GM18517 (cell line): ENCODE data around the gene GLS2.
"Not testable (repeated sequence)": the region's sequence is repeated elsewhere in the genome, so short reads cannot be mapped to it uniquely, and the experiment has no call there.

Source experiments
- ATAC-seq: cut with Tn5 transposase; IDR thresholded peaks from one replicate; pipeline ENCODE4 v1.9.1; 2021; ENCODE audit warnings: mild to moderate bottlenecking, moderate library complexity; ENCODE audit not compliant: unreplicated experiment

Gene GLS2

DNA sequence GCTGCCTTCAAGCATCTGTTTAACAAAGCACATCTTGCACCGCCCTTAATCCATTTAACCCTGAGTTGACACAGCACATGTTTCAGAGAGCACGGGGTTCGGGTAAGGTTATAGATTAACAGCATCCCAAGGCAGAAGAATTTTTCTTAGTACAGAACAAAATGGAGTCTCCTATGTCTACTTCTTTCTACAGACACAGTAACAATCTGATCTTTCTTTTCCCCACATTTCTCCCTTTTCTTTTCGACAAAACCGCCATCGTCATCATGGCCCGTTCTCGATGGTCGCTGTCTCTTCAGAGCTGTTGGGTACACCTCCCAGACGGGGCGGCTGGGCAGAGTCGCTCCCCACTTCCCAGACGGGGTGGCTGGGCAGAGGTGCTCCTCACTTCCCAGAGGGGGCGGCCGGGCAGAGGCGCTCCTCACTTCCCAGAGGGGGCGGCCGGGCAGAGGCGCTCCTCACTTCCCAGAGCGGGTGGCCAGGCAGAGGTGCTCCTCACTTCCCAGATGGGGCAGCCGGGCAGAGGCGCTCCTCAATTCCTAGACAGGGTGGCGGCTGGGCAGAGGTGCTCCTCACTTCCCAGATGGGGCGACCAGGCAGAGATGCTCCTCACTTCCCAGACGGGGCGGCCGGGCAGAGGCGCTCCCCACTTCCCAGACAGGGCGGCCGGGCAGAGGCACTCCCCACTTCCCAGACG is 5.6 kb upstream of the GLS2 start:
- ATAC-seq = not testable (repeated sequence)

DNA sequence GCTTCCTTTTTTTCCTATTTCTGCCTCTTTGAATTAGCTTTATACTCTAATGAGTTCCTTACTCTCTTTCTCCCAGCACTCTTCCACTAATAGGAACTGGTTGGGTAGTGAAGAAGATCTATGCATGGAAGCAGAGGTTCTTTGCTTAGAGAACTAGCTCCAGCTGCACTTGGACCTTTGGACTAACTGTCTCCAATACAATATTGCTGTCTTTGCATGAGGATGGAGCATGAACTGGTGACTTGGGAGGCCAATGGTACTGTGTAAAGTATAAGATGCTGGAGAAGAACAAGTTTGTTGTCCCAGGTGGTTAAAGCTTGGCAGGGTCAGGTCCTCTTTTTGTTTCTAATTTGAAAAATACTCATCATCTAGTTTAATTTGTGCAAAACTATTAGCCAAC is 2.4 kb upstream of the GLS2 start:
- ATAC-seq = no peak

DNA sequence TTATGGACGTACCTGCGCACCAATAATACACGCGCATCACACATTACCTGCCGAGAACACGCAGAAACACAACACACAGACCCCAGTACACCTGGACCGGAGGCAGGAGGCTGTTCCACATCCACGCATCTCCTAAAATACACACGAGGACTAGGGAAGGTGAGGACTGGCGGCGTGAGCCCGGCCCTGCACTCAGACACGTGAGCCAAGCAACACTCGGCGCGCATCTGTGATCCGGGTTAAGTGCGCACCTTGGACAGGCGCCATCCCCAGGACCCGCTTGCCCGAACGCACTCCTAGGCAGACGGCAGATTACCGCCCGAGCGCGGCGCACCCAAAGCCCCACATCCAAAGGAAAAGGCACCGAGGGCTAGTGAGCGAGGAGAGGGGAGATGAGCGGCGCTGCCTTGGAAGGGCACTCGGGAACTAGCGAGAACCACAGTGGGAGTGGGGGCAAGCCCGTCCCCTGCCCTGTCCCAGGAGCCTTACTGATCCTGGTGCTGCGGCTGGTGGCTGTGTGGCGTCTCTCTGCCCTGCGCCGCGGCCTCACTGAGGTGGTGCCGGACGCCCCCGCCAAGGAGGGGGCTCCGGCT is 417 bp downstream of the GLS2 start:
- peak; percentile 28 for ATAC-seq

DNA sequence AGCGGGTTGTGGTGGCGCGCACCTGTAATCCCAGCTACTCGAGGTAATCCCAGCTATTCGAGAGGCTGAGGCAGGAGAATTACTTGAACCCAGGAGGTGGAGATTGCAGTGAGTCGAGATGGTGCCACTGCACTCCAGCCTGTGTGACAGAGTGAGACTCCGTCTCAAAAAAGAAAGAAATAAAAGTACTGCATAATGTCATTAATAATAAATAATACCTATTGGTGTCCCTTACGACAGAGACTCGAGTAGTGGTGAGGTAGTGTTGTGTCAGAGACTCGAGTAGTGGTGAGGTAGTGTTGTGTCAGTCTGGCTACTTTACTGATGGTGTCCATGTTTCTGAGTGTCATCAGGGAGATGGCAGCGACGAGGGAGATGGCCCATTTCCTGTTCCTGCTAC is 1.3 kb downstream of the GLS2 start:
- no peak for ATAC-seq

DNA sequence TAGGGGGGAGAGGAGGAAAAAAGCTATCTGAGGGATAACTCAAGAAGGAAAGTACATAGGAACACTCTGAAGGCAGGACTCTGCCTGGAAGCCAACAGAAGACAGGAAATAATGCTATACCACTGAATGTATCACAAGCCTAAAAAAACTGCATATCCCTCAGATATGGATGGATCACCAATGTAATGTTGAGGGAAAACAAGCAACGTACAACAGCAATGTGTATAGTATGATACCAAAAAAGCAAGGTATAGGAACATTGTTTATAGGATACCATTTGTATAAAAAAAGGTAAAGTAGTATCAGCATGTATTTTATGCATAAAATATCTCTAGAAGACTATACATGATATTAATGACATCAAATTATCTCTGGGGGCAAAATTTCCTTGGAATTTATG is 3.4 kb downstream of the GLS2 start:
- ATAC-seq = no peak

DNA sequence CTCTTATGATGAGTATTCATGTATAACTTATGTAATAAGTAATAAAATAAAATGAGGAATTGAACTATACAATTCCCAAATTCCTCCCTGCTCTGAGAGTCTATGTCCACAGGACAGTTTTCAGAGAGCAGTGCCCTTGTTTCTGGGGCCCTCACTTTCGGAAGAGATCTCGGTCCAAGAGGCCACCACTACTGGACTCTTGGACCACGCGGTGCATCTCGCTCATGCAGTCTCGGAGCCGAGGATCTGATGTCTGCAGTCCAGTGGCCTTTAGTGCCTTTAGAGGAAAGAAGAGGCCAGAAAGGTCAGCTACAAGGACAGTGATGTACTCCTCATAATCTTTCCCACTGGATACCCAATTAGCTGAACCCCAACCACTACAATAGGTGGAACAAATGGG is 8.3 kb downstream of the GLS2 start:
- ATAC-seq = no peak

DNA sequence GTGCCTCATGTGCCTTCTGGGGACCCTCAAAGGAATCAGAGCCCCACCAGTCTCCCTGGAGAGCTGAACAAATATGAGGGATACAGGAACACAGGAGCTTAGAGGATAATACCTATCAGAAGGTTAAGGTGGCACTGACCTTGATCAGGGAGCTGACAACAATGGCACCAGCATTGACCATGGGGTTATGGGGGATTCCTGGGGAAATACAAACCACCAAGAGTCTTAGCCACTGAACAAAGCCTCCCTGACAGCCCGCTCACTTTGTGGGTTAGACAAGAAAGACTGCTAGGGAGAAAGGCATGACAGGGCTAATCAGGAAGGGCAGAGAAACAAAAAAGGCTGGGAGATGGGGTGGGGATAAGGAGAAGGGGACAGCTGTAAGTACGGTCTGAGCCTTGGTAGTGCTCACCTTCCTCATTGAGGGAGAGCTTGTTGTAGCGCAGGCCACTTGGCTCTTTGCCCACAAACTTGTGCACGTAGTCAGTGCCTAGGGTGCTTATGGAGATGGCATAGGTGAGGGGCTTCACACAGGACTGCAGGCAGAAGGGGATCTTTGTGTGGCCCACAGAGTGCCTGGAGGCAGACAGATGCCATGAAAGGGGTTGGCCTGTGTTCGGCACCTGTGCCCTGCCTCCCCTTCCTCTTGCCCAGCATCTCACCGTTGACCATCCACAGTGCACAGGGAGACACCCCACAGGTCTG is 10.3 kb downstream of the GLS2 start:
- ATAC-seq = no peak

DNA sequence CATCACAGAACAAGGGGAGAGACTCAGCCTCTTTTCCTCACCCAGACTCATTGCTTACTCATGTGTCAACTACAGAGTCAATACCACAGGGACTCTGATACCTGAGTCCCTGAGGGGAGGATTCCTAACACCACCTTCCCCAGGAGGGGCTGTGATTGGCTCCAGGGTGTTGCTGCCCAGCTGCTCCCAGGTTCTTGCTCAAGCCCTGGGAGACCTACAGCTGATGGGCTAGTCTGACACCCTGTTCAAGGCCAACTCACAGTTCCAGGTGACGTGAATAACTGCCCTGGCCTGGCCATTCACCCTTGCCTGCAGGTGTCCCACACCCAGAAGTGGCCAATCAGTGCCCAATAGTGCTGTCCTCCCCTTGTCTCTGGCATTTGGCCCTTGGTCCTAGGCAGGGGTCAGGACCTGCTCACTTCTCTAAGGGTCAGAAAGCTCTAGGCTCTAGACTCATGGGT is 11.0 kb downstream of the GLS2 start:
- ATAC-seq = no peak

DNA sequence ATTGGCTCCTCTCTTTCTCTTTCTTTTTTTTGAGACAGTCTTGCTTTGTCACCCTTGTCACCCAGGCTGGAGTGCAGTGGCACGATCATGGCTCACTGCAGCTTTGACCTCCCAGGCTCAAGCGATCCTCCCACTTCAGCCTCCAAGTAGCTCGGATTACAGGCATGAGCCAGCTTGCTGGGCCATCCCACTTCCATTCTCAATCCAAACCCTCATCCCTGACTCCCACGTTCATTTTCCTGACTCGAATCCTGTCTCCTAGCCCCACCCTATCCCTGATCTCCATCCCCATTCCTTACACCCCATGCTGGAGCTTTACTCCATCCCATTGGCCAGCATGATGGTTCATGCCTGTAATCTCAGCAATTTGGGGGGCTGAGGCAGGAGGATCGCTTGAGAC is 11.8 kb downstream of the GLS2 start:
- ATAC-seq = no peak

DNA sequence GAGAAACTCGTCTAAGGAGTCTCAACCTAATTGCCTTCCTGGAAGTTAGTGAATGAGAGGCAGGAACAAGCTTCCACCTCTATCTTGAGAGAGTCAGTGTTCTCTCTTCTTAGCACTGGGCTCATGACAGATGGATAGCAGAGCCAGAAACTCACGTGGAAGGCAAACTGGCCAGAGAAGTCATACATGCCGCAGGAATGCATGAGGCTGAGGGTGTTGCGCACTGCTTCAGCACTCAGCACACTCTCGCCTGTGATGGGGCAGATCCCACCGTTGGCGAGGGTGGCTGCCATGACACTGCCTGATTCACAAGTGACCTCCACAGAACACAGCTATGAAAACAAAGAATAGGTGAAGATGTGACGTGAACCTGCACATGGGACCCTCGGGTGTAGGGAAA is 13.6 kb downstream of the GLS2 start:
- no peak for ATAC-seq

DNA sequence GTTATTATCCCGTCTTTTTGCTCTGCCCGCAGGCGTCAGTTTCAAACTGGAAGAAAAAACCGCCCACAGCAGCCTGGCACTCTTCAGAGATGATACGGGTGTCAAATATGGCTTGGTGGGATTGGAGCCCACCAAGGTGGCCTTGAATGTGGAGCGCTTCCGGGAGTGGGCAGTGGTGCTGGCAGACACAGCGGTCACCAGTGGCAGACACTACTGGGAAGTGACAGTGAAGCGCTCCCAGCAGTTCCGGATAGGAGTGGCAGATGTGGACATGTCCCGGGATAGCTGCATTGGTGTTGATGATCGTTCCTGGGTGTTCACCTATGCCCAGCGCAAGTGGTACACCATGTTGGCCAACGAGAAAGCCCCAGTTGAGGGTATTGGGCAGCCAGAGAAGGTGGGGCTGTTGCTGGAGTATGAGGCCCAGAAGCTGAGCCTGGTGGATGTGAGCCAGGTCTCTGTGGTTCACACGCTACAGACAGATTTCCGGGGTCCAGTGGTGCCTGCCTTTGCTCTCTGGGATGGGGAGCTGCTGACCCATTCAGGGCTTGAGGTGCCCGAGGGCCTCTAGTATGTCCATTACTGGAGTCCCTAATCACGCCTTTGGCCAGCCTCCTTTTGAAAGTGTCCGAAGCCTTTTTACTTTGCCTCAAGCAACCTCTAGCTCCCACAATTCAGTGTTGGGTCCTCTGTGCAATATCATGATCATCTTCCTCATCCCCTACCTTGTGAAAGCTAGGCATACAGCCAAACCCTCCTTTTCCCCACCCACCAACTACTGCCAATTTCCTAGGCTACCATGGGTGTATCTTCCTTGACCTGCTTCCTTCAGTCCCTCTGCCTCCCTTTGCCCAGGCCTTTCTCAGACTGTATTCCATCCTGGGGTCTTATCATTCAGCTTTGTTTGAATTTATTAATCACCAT is 18.7 kb downstream of the GLS2 start:
- no peak for ATAC-seq

DNA sequence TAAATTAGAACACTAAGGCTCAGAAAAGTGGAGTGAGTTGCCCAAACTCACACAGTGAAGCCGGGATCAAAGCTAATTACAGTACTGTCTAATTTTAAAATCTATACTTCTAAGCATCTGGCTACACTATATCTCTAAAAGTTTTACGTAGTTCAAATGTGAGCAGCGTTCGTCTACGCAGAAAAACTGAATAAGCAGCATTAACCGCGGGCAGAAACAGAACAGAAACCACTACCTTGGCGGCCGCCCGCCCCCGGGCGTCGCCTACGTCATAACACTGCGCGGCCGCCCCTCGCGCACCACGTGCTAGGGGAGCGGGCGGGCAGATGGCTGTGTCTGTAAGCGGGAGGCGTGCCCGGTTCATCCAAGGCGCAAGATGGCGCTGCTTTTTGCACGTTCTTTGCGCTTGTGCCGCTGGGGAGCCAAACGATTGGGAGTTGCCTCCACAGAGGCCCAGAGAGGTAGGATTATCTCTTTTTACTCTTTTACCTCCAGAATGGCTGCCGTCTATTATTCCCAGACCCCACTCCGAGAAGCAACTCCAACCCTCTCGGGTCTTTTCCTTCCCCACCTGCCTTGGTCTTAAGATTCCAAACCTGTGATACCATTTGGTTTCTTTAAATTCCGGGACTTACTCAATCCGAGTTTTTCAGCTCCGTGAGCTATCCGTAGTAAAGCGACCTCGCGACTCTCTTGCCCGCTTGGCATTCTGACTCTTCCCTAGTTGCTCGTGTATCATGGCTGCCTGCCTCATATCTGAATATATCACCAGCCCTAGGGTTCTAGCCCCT is 19.6 kb downstream of the GLS2 start, which contains the start of gene SPRYD4:
Gene SPRYD4 (plus strand): TSS at position 363 of the 791 bp plus-strand sequence. CDS start 14 bp downstream, at position 377.
- ATAC-seq = peak; percentile 78

DNA sequence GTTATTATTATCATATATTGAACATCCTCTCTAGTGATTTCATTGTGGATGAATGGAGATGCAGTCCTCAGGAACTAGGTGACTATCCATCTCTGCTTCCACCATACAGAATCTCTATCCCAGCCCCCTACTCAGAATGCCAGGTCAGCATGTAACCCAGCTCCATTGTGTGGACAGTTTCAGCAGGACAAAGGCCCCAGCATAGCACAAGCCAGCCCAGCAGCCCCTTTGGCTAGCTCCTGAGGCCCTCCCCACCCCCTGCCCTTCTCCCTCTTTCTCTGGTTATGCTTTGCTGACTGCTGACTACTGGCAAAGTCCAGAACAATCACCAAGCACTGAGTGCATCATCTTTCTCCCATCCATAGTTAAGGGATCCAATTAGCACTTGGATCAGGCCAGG is 25.4 kb downstream of the GLS2 start:
- no peak for ATAC-seq

DNA sequence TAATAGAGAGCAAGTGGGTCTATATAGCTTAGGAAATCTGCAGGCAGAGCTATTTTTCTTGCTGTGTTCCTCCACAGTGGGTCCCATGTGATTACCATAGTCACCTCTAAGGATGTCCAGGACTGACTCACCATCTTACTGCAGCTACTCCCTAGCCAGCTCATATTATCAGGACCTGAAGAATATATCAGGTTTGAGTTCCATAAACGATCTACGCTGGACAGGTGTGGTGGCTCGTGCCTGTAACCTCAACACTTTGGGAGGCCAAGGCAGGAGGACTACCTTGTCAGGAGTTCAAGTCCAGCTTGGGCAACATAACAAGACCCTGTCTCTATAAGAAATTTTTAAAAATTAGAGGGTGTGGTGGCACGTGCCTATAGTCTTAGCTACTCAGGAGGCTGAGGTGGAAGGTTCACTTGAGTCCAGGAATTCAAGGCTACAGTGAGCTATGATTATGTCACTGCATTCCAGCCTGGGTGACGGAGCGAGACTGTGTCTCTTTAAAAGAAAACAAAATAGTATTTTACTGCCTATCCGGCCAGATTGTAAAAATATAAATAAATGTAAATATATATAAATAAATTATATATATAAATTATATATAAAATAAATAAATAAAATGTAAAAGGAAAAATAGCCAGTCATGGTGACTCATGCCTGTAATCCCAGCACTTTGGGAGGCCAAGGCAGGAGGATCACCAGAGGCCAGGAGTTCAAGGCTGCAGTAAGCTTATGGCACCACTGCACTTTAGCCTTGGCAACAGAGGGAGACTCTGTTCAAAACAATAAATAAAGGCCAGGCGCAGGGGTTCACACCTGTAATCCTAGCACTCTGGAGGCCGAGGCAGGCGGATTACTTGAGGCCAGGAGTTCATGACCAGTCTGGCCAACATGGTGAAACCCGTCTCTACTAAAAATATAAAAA is 26.5 kb downstream of the GLS2 start:
- no peak for ATAC-seq

DNA sequence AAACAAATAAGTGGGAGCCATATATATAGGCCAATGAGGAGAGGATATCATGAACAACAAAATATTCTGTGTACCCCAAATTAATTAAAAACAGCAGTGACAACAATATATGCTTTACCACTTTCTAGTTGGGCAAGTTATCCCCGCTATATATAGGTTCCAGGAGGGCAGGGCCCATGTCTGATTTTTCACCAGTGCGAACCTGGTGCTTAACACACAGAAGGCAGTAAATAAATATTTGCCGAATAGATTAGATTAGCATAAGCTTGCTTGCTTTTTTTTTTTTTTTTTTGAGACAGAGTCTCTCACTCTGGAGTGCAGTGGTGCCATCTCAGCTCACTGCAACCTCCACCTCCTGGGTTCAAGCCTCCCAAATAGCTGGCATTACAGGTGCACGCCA is 30.1 kb downstream of the GLS2 start:
- no peak for ATAC-seq

DNA sequence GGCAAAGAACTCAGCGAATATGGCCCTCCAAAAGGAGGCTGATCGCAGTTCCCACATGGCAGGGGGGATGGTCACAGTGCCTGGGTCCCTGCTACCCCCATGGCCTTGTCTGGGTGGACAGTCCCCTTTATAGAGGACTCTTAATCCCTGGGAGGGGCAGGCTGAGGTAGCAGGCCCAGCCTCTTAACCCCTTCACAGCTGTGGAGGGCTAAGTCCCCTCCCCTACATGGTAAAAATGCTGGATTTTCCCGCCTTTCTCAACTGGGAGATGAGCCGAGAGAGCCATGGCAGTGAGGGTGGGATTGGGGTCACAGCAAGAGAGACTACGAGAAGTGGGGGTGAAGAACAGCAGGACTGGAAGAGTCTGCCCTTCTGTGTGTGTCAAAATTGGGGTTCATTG is 33.4 kb downstream of the GLS2 start, which contains the start of gene MIP:
Gene MIP (minus strand): TSS at position 101 of the 400 bp plus-strand sequence. CDS start 44 bp downstream, at position 57.
- no peak for ATAC-seq

DNA sequence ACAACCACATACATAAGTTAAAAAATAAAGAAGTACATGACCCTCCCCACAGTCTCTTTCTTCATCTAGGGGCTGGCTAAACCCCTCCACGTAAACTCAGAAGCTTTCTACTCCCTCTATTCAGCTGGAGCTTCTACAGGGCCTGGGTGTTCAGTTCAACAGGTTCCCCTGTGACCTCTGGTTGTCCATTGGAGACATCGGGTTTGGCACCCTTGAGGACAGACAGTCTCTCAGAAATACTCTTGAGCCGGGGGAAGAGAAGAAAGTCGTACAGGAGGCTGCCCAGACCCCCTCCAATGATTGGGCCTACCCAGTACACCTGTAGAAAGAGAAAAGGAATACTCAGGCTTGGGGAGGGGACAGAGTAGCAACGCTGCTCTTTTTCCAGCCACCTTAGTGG is 36.8 kb downstream of the GLS2 start:
- ATAC-seq = no peak

DNA sequence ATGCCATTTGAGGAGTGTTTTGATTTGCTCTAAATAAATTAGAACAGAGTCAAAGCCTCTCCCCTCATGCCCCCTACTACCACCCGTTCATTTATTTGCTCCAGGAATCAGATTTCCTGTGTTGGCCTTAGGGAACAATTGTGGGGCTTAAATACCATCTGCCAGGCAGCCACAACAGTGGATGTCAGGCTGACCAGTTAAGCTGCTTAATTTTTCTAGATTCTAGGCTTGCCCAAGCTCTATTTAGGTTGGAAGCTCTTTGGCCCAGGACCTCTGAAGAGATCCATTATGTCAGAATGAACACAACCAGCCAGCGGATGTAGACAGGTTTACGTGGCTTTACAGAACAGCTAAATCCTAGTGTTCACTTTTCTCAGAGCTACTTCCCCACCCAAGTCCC is 37.7 kb downstream of the GLS2 start:
- no peak for ATAC-seq

DNA sequence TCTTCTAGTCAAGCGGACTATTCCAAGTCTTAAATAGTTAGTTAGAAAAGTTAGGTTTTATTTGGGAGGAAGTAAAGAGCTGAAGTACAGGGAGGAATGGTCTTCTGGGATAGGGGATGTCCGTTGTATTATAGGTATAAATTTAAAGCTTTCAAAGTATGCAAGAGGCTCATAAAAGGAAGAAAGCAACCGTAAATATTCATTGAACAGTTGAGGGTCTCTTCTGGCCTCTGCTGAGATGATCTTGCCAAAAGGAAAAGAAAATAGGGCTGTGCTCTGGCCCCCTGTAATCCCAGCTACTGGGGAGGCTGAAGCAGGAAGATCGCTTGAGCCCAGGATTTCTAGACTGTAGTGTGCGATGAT is 38.4 kb downstream of the GLS2 start:
- ATAC-seq = no peak
